Measurements from ENCODE around the gene ATRNL1.

GRCh38 chr10:115628616-115629015, 535.5 kb downstream of the ATRNL1 start:
- TF ChIP-seq EGR1 (IDR thresholded peaks at IDR 0.05; ENCODE audit: low read depth in 2 of 2) (no peak), CTCF (IDR thresholded peaks at IDR 0.05; ENCODE audit: low read depth, low read length, missing input control) (no peak), MAX (IDR thresholded peaks at IDR 0.05) (no peak), SP1 (IDR thresholded peaks at IDR 0.05) (no peak), RAD21 (IDR thresholded peaks at IDR 0.05) (no peak), NR2F2 (IDR thresholded peaks at IDR 0.05) (no peak), REST (IDR thresholded peaks at IDR 0.05) (no peak), GABPA (IDR thresholded peaks at IDR 0.05 in 1 of 2, conservative IDR thresholded peaks at IDR 0.05 in 1 of 2) (no peak), YY1 (IDR thresholded peaks at IDR 0.05) (no peak), TAF1 (conservative IDR thresholded peaks at IDR 0.05) (no peak), ZBTB33 (IDR thresholded peaks at IDR 0.05) (no peak), FOXA1 (IDR thresholded peaks at IDR 0.05) (no peak)

Data from liver (tissue), 3 donors.